Measurements from ENCODE around the gene FOXO3B.
"Not testable (repeated sequence)": the region's sequence is repeated elsewhere in the genome, so short reads cannot be mapped to it uniquely, and the experiment has no call there.

DNA sequence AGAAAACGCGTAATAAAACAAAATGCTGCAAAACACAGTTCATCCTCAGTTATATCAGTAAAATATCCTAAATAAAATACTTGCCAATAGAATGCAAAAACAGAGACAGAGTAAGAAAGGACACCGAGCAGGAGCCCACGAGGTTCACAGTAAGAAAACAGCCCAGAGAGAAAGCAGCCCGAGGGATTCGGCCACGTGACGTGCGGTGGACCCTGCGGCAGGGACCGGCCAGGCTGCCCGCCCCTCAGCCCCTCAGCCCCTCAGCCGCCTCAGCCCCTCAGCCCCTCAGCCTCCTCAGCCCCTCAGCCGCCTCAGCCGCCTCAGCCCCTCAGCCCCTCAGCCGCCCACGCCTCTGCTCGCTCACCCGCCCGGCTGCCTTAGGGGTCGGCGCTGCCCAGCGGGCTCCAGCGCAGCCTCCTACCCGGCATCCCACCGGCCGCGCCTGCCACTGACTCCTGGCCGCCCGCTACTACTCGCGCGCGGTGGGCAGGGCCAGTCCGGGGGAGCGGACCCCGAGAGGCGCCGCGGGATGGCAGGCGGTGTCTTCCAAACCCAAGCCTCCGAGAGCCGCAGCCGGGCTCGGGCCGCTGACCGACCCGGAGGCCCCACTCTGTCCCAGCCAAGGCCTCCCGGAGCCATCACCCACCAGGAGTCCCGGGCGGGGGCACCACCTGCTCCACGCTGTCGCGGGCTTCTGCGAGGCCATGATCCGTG, 47.4 kb downstream of the FOXO3B start:
- not testable (repeated sequence) for TF ChIP-seq CTCF, POLR2A (IDR thresholded peaks at IDR 0.05)

Data from esophagus squamous epithelium (tissue), 4 donors.